Measurements from ENCODE around the gene MPP3.

Gene MPP3

GRCh38 chr17:43860077-43860725, 27.3 kb upstream of the MPP3 start:
- Histone ChIP-seq H3K4me1 (ENCODE audit: insufficient read depth, low read length) (no peaks in the 10 kb centered on the region), H3K36me3 (ENCODE audit: insufficient read depth, low read length) (no peaks in the 10 kb centered on the region), H3K9me3 (ENCODE audit: insufficient read depth, low read depth, low read length) (no peaks in the 10 kb centered on the region), H3K4me3 (ENCODE audit: low read length) (no peak overlapping the region), H3K9ac (ENCODE audit: low read depth, low read length) (no peak overlapping the region), H3K27ac (ENCODE audit: low read depth, low read length) (no peak overlapping the region), H3K27me3 (ENCODE audit: insufficient read depth, low read length) (no peaks in the 10 kb centered on the region)
- WGBS: 90% methylated on average over 12 of the region's 12 CpGs

GRCh38 chr17:43857957-43858600, 25.1 kb upstream of the MPP3 start:
- no peak overlapping the region for H3K4me3 ChIP-seq (ENCODE audit: low read length)
- no peaks in the 10 kb centered on the region; the same call in 1 of the 2 replicates for H3K27me3 ChIP-seq (ENCODE audit: insufficient read depth, low read length)
- H3K4me1 ChIP-seq (ENCODE audit: insufficient read depth, low read length): no peaks in the 10 kb centered on the region
- no peaks in the 10 kb centered on the region for H3K9me3 ChIP-seq (ENCODE audit: insufficient read depth, low read depth, low read length)
- WGBS: 85% methylated on average over 12 of the region's 12 CpGs
- no peaks in the 10 kb centered on the region for H3K36me3 ChIP-seq (ENCODE audit: insufficient read depth, low read length)
- H3K9ac ChIP-seq (ENCODE audit: low read depth, low read length): no peak overlapping the region
- H3K27ac ChIP-seq (ENCODE audit: low read depth, low read length): no peak overlapping the region

GRCh38 chr17:43857141-43857540, 24.2 kb upstream of the MPP3 start:
- H3K4me3 ChIP-seq (ENCODE audit: low read length): no peak overlapping the region
- no peaks in the 10 kb centered on the region; the same call in 1 of the 2 replicates for H3K27me3 ChIP-seq (ENCODE audit: insufficient read depth, low read length)
- H3K36me3 ChIP-seq (ENCODE audit: insufficient read depth, low read length): no peaks in the 10 kb centered on the region
- whole genome bisulfite sequencing: 95% methylated on average over 5 of the region's 5 CpGs
- no peaks in the 10 kb centered on the region for H3K9me3 ChIP-seq (ENCODE audit: insufficient read depth, low read depth, low read length)
- H3K27ac ChIP-seq (ENCODE audit: low read depth, low read length): no peak overlapping the region
- no peak overlapping the region for H3K9ac ChIP-seq (ENCODE audit: low read depth, low read length)
- no peaks in the 10 kb centered on the region for H3K4me1 ChIP-seq (ENCODE audit: insufficient read depth, low read length)

GRCh38 chr17:43856141-43856540, 23.2 kb upstream of the MPP3 start:
- Histone ChIP-seq H3K27me3 (ENCODE audit: insufficient read depth, low read length) (no peaks in the 10 kb centered on the region; the same call in 1 of the 2 replicates), H3K27ac (ENCODE audit: low read depth, low read length) (no peak overlapping the region), H3K4me1 (ENCODE audit: insufficient read depth, low read length) (no peaks in the 10 kb centered on the region), H3K9ac (ENCODE audit: low read depth, low read length) (no peak overlapping the region), H3K4me3 (ENCODE audit: low read length) (no peak overlapping the region), H3K36me3 (ENCODE audit: insufficient read depth, low read length) (no peaks in the 10 kb centered on the region), H3K9me3 (ENCODE audit: insufficient read depth, low read depth, low read length) (no peaks in the 10 kb centered on the region)
- 90% methylated on average over 3 of the region's 3 CpGs for WGBS

GRCh38 chr17:43855061-43855460, 22.1 kb upstream of the MPP3 start:
- H3K4me1 ChIP-seq (ENCODE audit: insufficient read depth, low read length): no peaks in the 10 kb centered on the region
- no peaks in the 10 kb centered on the region for H3K36me3 ChIP-seq (ENCODE audit: insufficient read depth, low read length)
- H3K27me3 ChIP-seq (ENCODE audit: insufficient read depth, low read length): no peaks in the 10 kb centered on the region; the same call in 1 of the 2 replicates
- H3K9me3 ChIP-seq (ENCODE audit: insufficient read depth, low read depth, low read length): no peaks in the 10 kb centered on the region
- H3K9ac ChIP-seq (ENCODE audit: low read depth, low read length): no peak overlapping the region
- no peak overlapping the region for H3K4me3 ChIP-seq (ENCODE audit: low read length)
- WGBS: 93% methylated on average over 9 of the region's 9 CpGs
- H3K27ac ChIP-seq (ENCODE audit: low read depth, low read length): no peak overlapping the region

GRCh38 chr17:43854498-43854897, 21.6 kb upstream of the MPP3 start:
- Histone ChIP-seq H3K36me3 (ENCODE audit: insufficient read depth, low read length) (no peaks in the 10 kb centered on the region), H3K4me3 (ENCODE audit: low read length) (no peak overlapping the region), H3K27me3 (ENCODE audit: insufficient read depth, low read length) (no peaks in the 10 kb centered on the region; the same call in 1 of the 2 replicates), H3K4me1 (ENCODE audit: insufficient read depth, low read length) (no peaks in the 10 kb centered on the region), H3K27ac (ENCODE audit: low read depth, low read length) (no peak overlapping the region), H3K9me3 (ENCODE audit: insufficient read depth, low read depth, low read length) (no peaks in the 10 kb centered on the region), H3K9ac (ENCODE audit: low read depth, low read length) (no peak overlapping the region)
- WGBS: 72% methylated on average over 7 of the region's 8 CpGs

- Histone ChIP-seq H3K9ac (ENCODE audit: low read depth, low read length) (no peak overlapping the region), H3K36me3 (ENCODE audit: insufficient read depth, low read length) (no peaks in the 10 kb centered on the region), H3K4me1 (ENCODE audit: insufficient read depth, low read length) (no peaks in the 10 kb centered on the region), H3K4me3 (ENCODE audit: low read length) (no peak overlapping the region), H3K27me3 (ENCODE audit: insufficient read depth, low read length) (no peaks in the 10 kb centered on the region; the same call in 1 of the 2 replicates), H3K27ac (ENCODE audit: low read depth, low read length) (no peak overlapping the region), H3K9me3 (ENCODE audit: insufficient read depth, low read depth, low read length) (no peaks in the 10 kb centered on the region)
- 92% methylated on average over 7 of the region's 7 CpGs for WGBS
Measured at GRCh38 chr17:43853546-43853945, 20.6 kb upstream of the MPP3 start.

GRCh38 chr17:43852571-43852970, 19.6 kb upstream of the MPP3 start:
- Histone ChIP-seq H3K36me3 (ENCODE audit: insufficient read depth, low read length) (no peaks in the 10 kb centered on the region), H3K9me3 (ENCODE audit: insufficient read depth, low read depth, low read length) (no peaks in the 10 kb centered on the region), H3K27ac (ENCODE audit: low read depth, low read length) (no peak overlapping the region), H3K9ac (ENCODE audit: low read depth, low read length) (no peak overlapping the region), H3K4me3 (ENCODE audit: low read length) (no peak overlapping the region), H3K27me3 (ENCODE audit: insufficient read depth, low read length) (peaks cover 6% of the 10 kb centered on the region), H3K4me1 (ENCODE audit: insufficient read depth, low read length) (no peaks in the 10 kb centered on the region)
- WGBS: 89% methylated on average over 8 of the region's 8 CpGs

GRCh38 chr17:43849116-43849515, 16.2 kb upstream of the MPP3 start:
- no peaks in the 10 kb centered on the region for H3K36me3 ChIP-seq (ENCODE audit: insufficient read depth, low read length)
- H3K27me3 ChIP-seq (ENCODE audit: insufficient read depth, low read length): peaks cover 6% of the 10 kb centered on the region
- peaks cover 12% of the 10 kb centered on the region for H3K4me1 ChIP-seq (ENCODE audit: insufficient read depth, low read length)
- no peaks in the 10 kb centered on the region for H3K9me3 ChIP-seq (ENCODE audit: insufficient read depth, low read depth, low read length)
- no peak overlapping the region for H3K9ac ChIP-seq (ENCODE audit: low read depth, low read length)
- H3K27ac ChIP-seq (ENCODE audit: low read depth, low read length): no peak overlapping the region
- WGBS: 88% methylated on average over 8 of the region's 8 CpGs
- no peak overlapping the region for H3K4me3 ChIP-seq (ENCODE audit: low read length)

GRCh38 chr17:43848601-43849000, 15.7 kb upstream of the MPP3 start:
- H3K4me3 ChIP-seq (ENCODE audit: low read length): no peak overlapping the region
- WGBS: 91% methylated on average over 10 of the region's 10 CpGs
- H3K27ac ChIP-seq (ENCODE audit: low read depth, low read length): no peak overlapping the region
- peaks cover 12% of the 10 kb centered on the region for H3K4me1 ChIP-seq (ENCODE audit: insufficient read depth, low read length)
- H3K9ac ChIP-seq (ENCODE audit: low read depth, low read length): no peak overlapping the region
- peaks cover 6% of the 10 kb centered on the region for H3K27me3 ChIP-seq (ENCODE audit: insufficient read depth, low read length)
- H3K9me3 ChIP-seq (ENCODE audit: insufficient read depth, low read depth, low read length): no peaks in the 10 kb centered on the region
- no peaks in the 10 kb centered on the region for H3K36me3 ChIP-seq (ENCODE audit: insufficient read depth, low read length)

- 51% methylated on average over 17 of the region's 17 CpGs for WGBS
- peaks cover 12% of the 10 kb centered on the region for H3K4me1 ChIP-seq (ENCODE audit: insufficient read depth, low read length)
- no peaks in the 10 kb centered on the region for H3K9me3 ChIP-seq (ENCODE audit: insufficient read depth, low read depth, low read length)
- no peak within 1 kb of the TSS for H3K9ac ChIP-seq (ENCODE audit: low read depth, low read length)
- peak within 1 kb of the TSS; percentile 17; the same call in 1 of the 2 replicates for H3K4me3 ChIP-seq (ENCODE audit: low read length)
- H3K27ac ChIP-seq (ENCODE audit: low read depth, low read length): no peak within 1 kb of the TSS
- H3K36me3 ChIP-seq (ENCODE audit: insufficient read depth, low read length): no peaks in the 10 kb centered on the region
- H3K27me3 ChIP-seq (ENCODE audit: insufficient read depth, low read length): peaks cover 6% of the 10 kb centered on the region; the same call in 1 of the 2 replicates
Measured at GRCh38 chr17:43846963-43847371, 14.0 kb upstream of the MPP3 start, which contains the start of gene CD300LG. TSS of gene CD300LG (plus strand) at chr17:43847176. CDS start at chr17:43847217, 41 bp downstream.

All from HUES64 (cell line).